ENCODE results near the gene STK32C.

- TF ChIP-seq CTCF (IDR thresholded peaks at IDR 0.05) (no peak), EZH2 (IDR thresholded peaks at IDR 0.05; ENCODE audit: borderline replicate concordance, insufficient read depth, low read depth, low read length, poor library complexity, severe bottlenecking) (no peak)
These were observed 3.7 kb upstream of the STK32C start for GRCh38 chr10:132311338-132311939.

Data from B cell (primary cell).